Measurements from ENCODE around the gene MGRN1.

MGRN1 gene

DNA sequence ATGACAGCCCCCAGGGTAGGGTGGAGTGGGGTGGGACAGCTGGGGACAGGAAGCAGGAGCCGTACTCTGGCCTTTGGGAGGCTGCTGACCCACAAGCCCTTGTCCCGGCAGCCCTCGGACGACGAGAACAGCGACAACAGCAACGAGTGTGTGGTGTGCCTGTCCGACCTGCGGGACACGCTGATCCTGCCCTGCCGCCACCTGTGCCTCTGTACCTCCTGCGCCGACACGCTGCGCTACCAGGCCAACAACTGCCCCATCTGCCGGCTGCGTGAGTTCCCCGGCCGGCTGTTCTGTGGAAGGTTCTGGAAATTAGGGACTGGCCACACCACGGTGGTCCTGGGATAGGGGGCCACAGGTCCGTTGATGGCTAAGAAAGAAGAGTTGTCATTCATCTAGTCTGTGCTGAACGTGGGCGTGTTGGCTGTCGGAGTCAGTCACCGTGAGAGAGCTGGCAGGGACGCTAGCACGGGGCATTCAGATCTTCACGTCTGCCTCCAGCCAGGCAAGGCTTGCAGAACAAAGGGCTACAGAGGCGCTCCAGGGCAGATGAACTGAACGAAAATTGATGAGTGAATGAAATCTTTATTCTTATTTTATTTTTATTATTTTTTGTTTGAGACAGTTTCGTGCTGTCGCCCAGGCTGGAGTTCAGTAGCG, 48.9 kb downstream of the MGRN1 start:
- no peak overlapping the region for H3K4me3 ChIP-seq (replicated peaks; ENCODE audit: low read depth, low read length)
- TF ChIP-seq CTCF (IDR thresholded peaks at IDR 0.05; ENCODE audit: low read depth, low read length, missing control alignments) = no peak

DNA sequence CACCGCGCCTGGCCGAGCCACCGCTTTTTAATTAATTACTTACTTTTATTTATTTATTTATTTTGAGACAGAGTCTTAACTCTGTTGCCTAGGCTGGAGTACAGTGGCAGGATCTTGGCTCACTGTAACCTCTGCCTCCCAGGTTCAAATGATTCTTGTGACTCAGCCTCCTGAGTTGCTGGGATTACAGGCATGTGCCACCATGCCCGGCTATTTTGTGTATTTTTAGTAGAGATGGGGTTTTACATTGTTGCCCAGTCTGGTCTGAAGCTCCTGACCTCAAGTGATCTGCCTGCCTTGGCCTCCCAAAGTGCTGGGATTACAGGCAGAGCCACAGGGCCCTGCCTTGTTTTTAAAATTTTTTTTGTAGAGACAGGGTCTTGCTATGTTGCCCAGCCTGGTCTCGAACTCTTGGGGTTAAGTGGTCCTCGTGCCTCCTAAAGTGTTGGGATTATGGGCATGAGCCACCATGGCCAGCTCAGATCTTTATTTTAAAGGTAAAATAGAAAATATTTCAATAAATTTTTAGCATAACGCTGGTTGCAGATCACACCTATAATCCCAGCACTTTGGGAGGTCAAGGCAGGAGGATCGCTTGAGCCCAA, 50.4 kb downstream of the MGRN1 start:
- H3K4me3 ChIP-seq (replicated peaks; ENCODE audit: low read depth, low read length) = no peak overlapping the region
- TF ChIP-seq CTCF (IDR thresholded peaks at IDR 0.05; ENCODE audit: low read depth, low read length, missing control alignments) = no peak

More for the DNA sequence above, 48.9 kb downstream of the MGRN1 start:
- no peak for DNase-seq (ENCODE audit: extremely low read depth, low read depth)

GRCh38 chr16:4675864-4676786, 51.5 kb downstream of the MGRN1 start:
- no peak overlapping the region for H3K4me3 ChIP-seq (replicated peaks; ENCODE audit: low read depth, low read length)
- no peak for TF ChIP-seq CTCF (IDR thresholded peaks at IDR 0.05; ENCODE audit: low read depth, low read length, missing control alignments)
- DNase-seq (ENCODE audit: extremely low read depth, low read depth) = no peak

More for the DNA sequence above, 50.4 kb downstream of the MGRN1 start:
- DNase-seq (ENCODE audit: extremely low read depth, low read depth) = no peak

GRCh38 chr16:4676831-4677230, 52.2 kb downstream of the MGRN1 start:
- no peak for DNase-seq (ENCODE audit: extremely low read depth, low read depth)
- TF ChIP-seq CTCF (IDR thresholded peaks at IDR 0.05; ENCODE audit: low read depth, low read length, missing control alignments) = no peak
- no peak overlapping the region for H3K4me3 ChIP-seq (replicated peaks; ENCODE audit: low read depth, low read length)

GRCh38 chr16:4677390-4677789, 52.8 kb downstream of the MGRN1 start:
- TF ChIP-seq CTCF (IDR thresholded peaks at IDR 0.05; ENCODE audit: low read depth, low read length, missing control alignments) = no peak
- H3K4me3 ChIP-seq (replicated peaks; ENCODE audit: low read depth, low read length) = no peak overlapping the region
- DNase-seq (ENCODE audit: extremely low read depth, low read depth) = no peak

- no peak for TF ChIP-seq CTCF (IDR thresholded peaks at IDR 0.05; ENCODE audit: low read depth, low read length, missing control alignments)
- no peak for DNase-seq (ENCODE audit: extremely low read depth, low read depth)
- H3K4me3 ChIP-seq (replicated peaks; ENCODE audit: low read depth, low read length) = no peak overlapping the region
Measured at GRCh38 chr16:4677994-4678393, 53.4 kb downstream of the MGRN1 start.

Measured in HFF-Myc (cell line).